ENCODE results near the gene TAOK3. TPM values are rescaled to one million over a fixed set of nuclear protein-coding genes. Genes with fewer than 3 reads are reported as not detected.

TAOK3 gene
- total RNA-seq, 1 donor: 27.8 TPM

- TF ChIP-seq CTCF (IDR thresholded peaks at IDR 0.05; ENCODE audit: insufficient read depth, low read length): no peak
- DNase-seq (ENCODE audit: low read depth): peak; percentile 78
- H3K4me3 ChIP-seq (ENCODE audit: low read depth, low read length): no peak overlapping the region
Observed at GRCh38 chr12:118402251-118402650, 29.5 kb upstream of the TAOK3 start.

- no peak for TF ChIP-seq CTCF (IDR thresholded peaks at IDR 0.05; ENCODE audit: insufficient read depth, low read length)
- no peak overlapping the region for H3K4me3 ChIP-seq (ENCODE audit: low read depth, low read length)
- no peak for DNase-seq (ENCODE audit: low read depth)
Observed at GRCh38 chr12:118398940-118399339, 26.2 kb upstream of the TAOK3 start.

GRCh38 chr12:118398524-118398923 lies 25.8 kb upstream of the TAOK3 start:
- TF ChIP-seq CTCF (IDR thresholded peaks at IDR 0.05; ENCODE audit: insufficient read depth, low read length): no peak
- DNase-seq (ENCODE audit: low read depth): no peak
- no peak overlapping the region for H3K4me3 ChIP-seq (ENCODE audit: low read depth, low read length)

- TF ChIP-seq CTCF (IDR thresholded peaks at IDR 0.05; ENCODE audit: insufficient read depth, low read length): no peak
- DNase-seq (ENCODE audit: low read depth): no peak
- H3K4me3 ChIP-seq (ENCODE audit: low read depth, low read length): no peak overlapping the region
Observed at GRCh38 chr12:118397708-118398440, 25.2 kb upstream of the TAOK3 start.

GRCh38 chr12:118391836-118392235 lies 19.1 kb upstream of the TAOK3 start:
- TF ChIP-seq CTCF (IDR thresholded peaks at IDR 0.05; ENCODE audit: insufficient read depth, low read length): no peak
- no peak overlapping the region for H3K4me3 ChIP-seq (ENCODE audit: low read depth, low read length)
- DNase-seq (ENCODE audit: low read depth): no peak

- TF ChIP-seq CTCF (IDR thresholded peaks at IDR 0.05; ENCODE audit: insufficient read depth, low read length): no peak
- no peak overlapping the region for H3K4me3 ChIP-seq (ENCODE audit: low read depth, low read length)
- peak; percentile 47 for DNase-seq (ENCODE audit: low read depth)
Observed at GRCh38 chr12:118391424-118391823, 18.7 kb upstream of the TAOK3 start.

All from fibroblast of the aortic adventitia (primary cell).